IMR-90 (cell line): Measurements from ENCODE around the gene BLTP3B. TPM values are rescaled to one million over a fixed set of nuclear protein-coding genes. Genes with fewer than 3 reads are reported as not detected.

Experiments used
- ATAC-seq: fragments of 200-7000 bp; cut with Tn5 transposase; 2 replicates; pipeline ENCODE4 v1.9.1; 2020; ENCODE audit warnings: low read depth, mild to moderate bottlenecking, moderate library complexity
- BruUV-seq: library from RNA; stranded (reverse); fragments of 400-500 nt; replicated peaks from 2 replicates; lab custom pipeline; 2021; lab: Mats Ljungman, UMichigan
- CTCF ChIA-PET: fragments of 300-600 bp; formaldehyde crosslinking; extraction: SDS; loops from one replicate; lab custom pipeline; 2021; ENCODE audit warnings: antibody characterized with exemption; lab: Yijun Ruan, JAX
- POLR2A ChIA-PET: fragments of 300-600 bp; sonication (Branson Sonifier 250); formaldehyde crosslinking; loops from one replicate; lab custom pipeline; 2022; ENCODE audit warnings: antibody characterized with exemption; ENCODE audit not compliant: unreplicated experiment; lab: Charles Lee
- DNase-seq: peaks from one replicate; pipeline ENCODE4 v3.0.0; 2013
- H2AFZ ChIP-seq: replicated peaks from 2 replicates; pipeline ENCODE3; 2013; ENCODE audit warnings: low read length, mild to moderate bottlenecking; ENCODE audit not compliant: poor library complexity
- H2AK5ac ChIP-seq: 2 replicates; pipeline ENCODE4 v1.6.1; 2013; ENCODE audit warnings: low read depth, low read length, inconsistent platforms
- H2AK9ac ChIP-seq: replicated peaks from 2 replicates; pipeline ENCODE3; 2013; ENCODE audit warnings: mild to moderate bottlenecking, low read depth, low read length, moderate library complexity; ENCODE audit not compliant: poor library complexity
- H2BK120ac ChIP-seq: 2 replicates; pipeline ENCODE4 v1.6.1; 2013; ENCODE audit warnings: low read depth, low read length, inconsistent platforms
- H2BK15ac ChIP-seq: 3 replicates; pipeline ENCODE4 v1.6.1; 2013; ENCODE audit warnings: low read depth, low read length, inconsistent platforms
- H2BK20ac ChIP-seq: 2 replicates; pipeline ENCODE4 v1.6.1; 2013; ENCODE audit warnings: low read depth, mild to moderate bottlenecking, inconsistent platforms, low read length, moderate library complexity
- H2BK5ac ChIP-seq: 2 replicates; pipeline ENCODE4 v1.6.1; 2013; ENCODE audit warnings: mild to moderate bottlenecking, low read depth, low read length, inconsistent platforms; ENCODE audit not compliant: poor library complexity, severe bottlenecking
- H3K14ac ChIP-seq: replicated peaks from 2 replicates; pipeline ENCODE4 v1.6.1; 2013; ENCODE audit warnings: low read depth, low read length, inconsistent platforms
- H3K18ac ChIP-seq: 2 replicates; pipeline ENCODE4 v1.6.1; 2013; ENCODE audit warnings: low read depth, low read length, control low read depth
- H3K23ac ChIP-seq: 2 replicates; pipeline ENCODE4 v1.6.1; 2013; ENCODE audit warnings: low read depth, low read length, inconsistent platforms
- H3K27ac ChIP-seq: 2 replicates; pipeline ENCODE4 v1.5.1; 2013; ENCODE audit warnings: mild to moderate bottlenecking, control low read depth, low read length; ENCODE audit not compliant: insufficient read depth
- H3K27me3 ChIP-seq: 2 replicates; pipeline ENCODE4 v1.6.1; 2013; ENCODE audit warnings: low read length; ENCODE audit not compliant: control insufficient read depth, insufficient read depth
- H3K36me3 ChIP-seq: 2 replicates; pipeline ENCODE4 v1.6.1; 2013; ENCODE audit warnings: low read length, mixed read lengths; ENCODE audit not compliant: control insufficient read depth, insufficient read depth
- H3K4ac ChIP-seq: 2 replicates; pipeline ENCODE4 v1.6.1; 2013; ENCODE audit warnings: low read depth, low read length, inconsistent platforms
- H3K4me1 ChIP-seq: 2 replicates; pipeline ENCODE4 v1.6.1; 2013; ENCODE audit warnings: low read length, mixed read lengths; ENCODE audit not compliant: control insufficient read depth, insufficient read depth
- H3K4me2 ChIP-seq: 2 replicates; pipeline ENCODE4 v1.6.1; 2013; ENCODE audit warnings: low read depth, mild to moderate bottlenecking, control low read depth, low read length, moderate library complexity
- H3K4me3 ChIP-seq: 2 replicates; pipeline ENCODE4 v1.5.1; 2013; ENCODE audit warnings: low read depth, mild to moderate bottlenecking, control low read depth, low read length, moderate library complexity; ENCODE audit not compliant: insufficient read depth
- H3K56ac ChIP-seq: 2 replicates; pipeline ENCODE4 v1.6.1; 2013; ENCODE audit warnings: low read length, inconsistent platforms; ENCODE audit not compliant: insufficient read depth; ENCODE audit errors: extremely low read depth
- H3K79me1 ChIP-seq, 2 experiments: 2 replicates each; pipeline ENCODE4 v1.6.1; 2013; ENCODE audit warnings: low read length in 2 of 2, inconsistent platforms in 1 of 2, low read depth in 1 of 2
- H3K9ac ChIP-seq: 2 replicates; pipeline ENCODE4 v1.6.1; 2013; ENCODE audit warnings: low read depth, low read length, control low read depth
- H3K9me1 ChIP-seq: 2 replicates; pipeline ENCODE4 v1.6.1; 2013; ENCODE audit warnings: low read length, inconsistent platforms; ENCODE audit not compliant: insufficient read depth
- H3K9me3 ChIP-seq: 2 replicates; pipeline ENCODE4 v1.6.1; 2013; ENCODE audit warnings: low read length; ENCODE audit not compliant: control insufficient read depth, insufficient read depth
- H4K20me1 ChIP-seq: 2 replicates; pipeline ENCODE4 v1.6.1; 2013; ENCODE audit warnings: low read length, inconsistent platforms; ENCODE audit not compliant: insufficient read depth
- H4K5ac ChIP-seq: 2 replicates; pipeline ENCODE4 v1.6.1; 2013; ENCODE audit warnings: mild to moderate bottlenecking, low read depth, low read length, control low read depth
- H4K8ac ChIP-seq, 2 experiments: 2 replicates each; pipeline ENCODE4 v1.6.1; 2013; ENCODE audit warnings: low read depth in 2 of 2, low read length in 2 of 2, control low read depth in 1 of 2, inconsistent platforms in 1 of 2
- H4K91ac ChIP-seq: 2 replicates; pipeline ENCODE4 v1.6.1; 2013; ENCODE audit warnings: low read depth, low read length, inconsistent platforms; ENCODE audit not compliant: insufficient read depth
- BHLHE40 ChIP-seq: fragments of 150-350 bp; IDR thresholded peaks from 2 replicates; pipeline ENCODE4 v1.6.1; 2016; ENCODE audit warnings: mild to moderate bottlenecking, low read depth, low read length
- CEBPB ChIP-seq: IDR thresholded peaks from 2 replicates; pipeline ENCODE4 v1.6.1; 2012; ENCODE audit warnings: low read depth, low read length, improper control_type of control experiment
- CHD1 ChIP-seq: IDR thresholded peaks from 2 replicates; pipeline ENCODE4 v1.6.1; 2012; ENCODE audit warnings: low read depth, low read length, improper control_type of control experiment
- FOS ChIP-seq: fragments of 150-350 bp; IDR thresholded peaks from 2 replicates; pipeline ENCODE4 v1.6.1; 2016; ENCODE audit warnings: low read depth, low read length
- MAFK ChIP-seq: IDR thresholded peaks from 2 replicates; pipeline ENCODE4 v1.6.1; 2012; ENCODE audit warnings: low read depth, low read length, improper control_type of control experiment
- MAZ ChIP-seq: IDR thresholded peaks from 2 replicates; pipeline ENCODE4 v1.6.1; 2012; ENCODE audit warnings: low read depth, mild to moderate bottlenecking, low read length, improper control_type of control experiment, moderate library complexity, borderline replicate concordance
- MXI1 ChIP-seq: IDR thresholded peaks from 2 replicates; pipeline ENCODE4 v1.6.1; 2012; ENCODE audit warnings: low read depth, mild to moderate bottlenecking, low read length, moderate library complexity, borderline replicate concordance
- NFE2L2 ChIP-seq: fragments of 150-350 bp; IDR thresholded peaks from 2 replicates; pipeline ENCODE4 v1.6.1; 2016; ENCODE audit warnings: low read depth, mild to moderate bottlenecking, low read length
- POLR2A ChIP-seq: IDR thresholded peaks from 2 replicates; pipeline ENCODE4 v1.6.1; 2012; ENCODE audit warnings: mild to moderate bottlenecking, low read depth, low read length
- RAD21 ChIP-seq: IDR thresholded peaks from 2 replicates; pipeline ENCODE4 v1.6.1; 2012; ENCODE audit warnings: low read length, improper control_type of control experiment
- RCOR1 ChIP-seq: IDR thresholded peaks from 2 replicates; pipeline ENCODE4 v1.6.1; 2012; ENCODE audit warnings: mild to moderate bottlenecking, low read length, improper control_type of control experiment; ENCODE audit not compliant: insufficient replicate concordance
- RFX5 ChIP-seq: IDR thresholded peaks from 2 replicates; pipeline ENCODE4 v1.8.0; 2012; ENCODE audit warnings: low read depth, mild to moderate bottlenecking, low read length, moderate library complexity
- SMC3 ChIP-seq: fragments of 150-350 bp; IDR thresholded peaks from 2 replicates; pipeline ENCODE4 v1.6.1; 2016; ENCODE audit warnings: low read depth, mild to moderate bottlenecking, antibody characterized with exemption, low read length, moderate library complexity
- USF2 ChIP-seq: fragments of 150-350 bp; IDR thresholded peaks from 2 replicates; pipeline ENCODE4 v1.6.1; 2017; ENCODE audit warnings: mild to moderate bottlenecking, antibody characterized with exemption, low read length, low read depth
- dilution Hi-C: fragments of 300-500 bp; cut with HindIII; formaldehyde crosslinking; loops from one replicate; pipeline ENCODE4 v1.14.3; 2018; ENCODE audit warnings: low sequenced_read_pairs; ENCODE audit not compliant: unreplicated experiment
- in situ Hi-C: fragments of 300-500 bp; cut with MboI; formaldehyde crosslinking; loops from 3 replicates; pipeline ENCODE4 v1.14.3; 2019; ENCODE audit warnings: low sequenced_read_pairs, inconsistent platforms, mixed read lengths
- intact Hi-C: fragments of 100-400 bp; cut with micrococcal nuclease; formaldehyde crosslinking; loops from 2 replicates; pipeline ENCODE4 v1.10.0; 2022
- polyA plus RNA-seq, 3 experiments: library from polyadenylated mRNA; depleted of rRNA; stranded (reverse); fragments of >200 nt; gene quantifications; 2 replicates each; pipeline ENCODE4 v1.2.3, GENCODE V29; 2012; ENCODE audit warnings: low replicate concordance in 1 of 3
- total RNA-seq: library from RNA; depleted of rRNA; stranded (reverse); fragments of >200 nt; gene quantifications from 2 replicates; pipeline ENCODE4 v1.2.3, GENCODE V29; 2012
- TF ChIP-seq, protein P1 (sequence below): fragments of 150-350 bp; IDR thresholded peaks from 2 replicates; pipeline ENCODE4 v1.6.1; 2016; ENCODE audit warnings: low read depth, mild to moderate bottlenecking, low read length, moderate library complexity, borderline replicate concordance
- TF ChIP-seq, protein P2 (sequence below): conservative IDR thresholded peaks from 2 replicates; pipeline ENCODE4 v1.5.1; 2012; ENCODE audit warnings: mild to moderate bottlenecking, low read depth, low read length, improper control_type of control experiment

BLTP3B gene
- total and polyA plus RNA-seq, 2 of the 4 experiments (the other 2 are of a cell fraction): 8.9 to 38.7 TPM

GRCh38 chr12:100174495-100174894 is 31.8 kb upstream of the BLTP3B start:
- Histone ChIP-seq H3K9me3 (no peaks in the 10 kb centered on the region), H3K4me2 (no peak overlapping the region), H3K14ac (no peak overlapping the region), H2AK9ac (no peak overlapping the region), H3K18ac (no peak overlapping the region), H3K4me3 (no peak overlapping the region), H2BK5ac (no peak overlapping the region), H4K8ac (no peak overlapping the region), H3K79me1 (no peaks in the 10 kb centered on the region), H3K9ac (no peak overlapping the region), H2BK15ac (no peak overlapping the region), H3K56ac (no peak overlapping the region), H2AK5ac (no peak overlapping the region), H3K9me1 (no peaks in the 10 kb centered on the region), H4K20me1 (no peaks in the 10 kb centered on the region), H3K27me3 (no peaks in the 10 kb centered on the region), H4K91ac (no peak overlapping the region), H3K27ac (no peak overlapping the region), H2BK20ac (no peak overlapping the region), H3K4ac (no peak overlapping the region), H2BK120ac (no peak overlapping the region), H4K5ac (no peak overlapping the region), H3K23ac (no peak overlapping the region), H3K4me1 (no peaks in the 10 kb centered on the region), H2AFZ (no peak overlapping the region), H3K36me3 (no peaks in the 10 kb centered on the region)
- TF ChIP-seq NFE2L2 (no peak), RFX5 (no peak), POLR2A (no peak), RCOR1 (no peak), FOS (no peak), CEBPB (no peak), MAZ (no peak), SMC3 (no peak), RAD21 (no peak), MAFK (no peak), MXI1 (no peak), USF2 (no peak), CHD1 (no peak), BHLHE40 (no peak)
- TF ChIP-seq, protein P1, sequence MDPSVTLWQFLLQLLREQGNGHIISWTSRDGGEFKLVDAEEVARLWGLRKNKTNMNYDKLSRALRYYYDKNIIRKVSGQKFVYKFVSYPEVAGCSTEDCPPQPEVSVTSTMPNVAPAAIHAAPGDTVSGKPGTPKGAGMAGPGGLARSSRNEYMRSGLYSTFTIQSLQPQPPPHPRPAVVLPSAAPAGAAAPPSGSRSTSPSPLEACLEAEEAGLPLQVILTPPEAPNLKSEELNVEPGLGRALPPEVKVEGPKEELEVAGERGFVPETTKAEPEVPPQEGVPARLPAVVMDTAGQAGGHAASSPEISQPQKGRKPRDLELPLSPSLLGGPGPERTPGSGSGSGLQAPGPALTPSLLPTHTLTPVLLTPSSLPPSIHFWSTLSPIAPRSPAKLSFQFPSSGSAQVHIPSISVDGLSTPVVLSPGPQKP: no peak
- TF ChIP-seq, protein P2, sequence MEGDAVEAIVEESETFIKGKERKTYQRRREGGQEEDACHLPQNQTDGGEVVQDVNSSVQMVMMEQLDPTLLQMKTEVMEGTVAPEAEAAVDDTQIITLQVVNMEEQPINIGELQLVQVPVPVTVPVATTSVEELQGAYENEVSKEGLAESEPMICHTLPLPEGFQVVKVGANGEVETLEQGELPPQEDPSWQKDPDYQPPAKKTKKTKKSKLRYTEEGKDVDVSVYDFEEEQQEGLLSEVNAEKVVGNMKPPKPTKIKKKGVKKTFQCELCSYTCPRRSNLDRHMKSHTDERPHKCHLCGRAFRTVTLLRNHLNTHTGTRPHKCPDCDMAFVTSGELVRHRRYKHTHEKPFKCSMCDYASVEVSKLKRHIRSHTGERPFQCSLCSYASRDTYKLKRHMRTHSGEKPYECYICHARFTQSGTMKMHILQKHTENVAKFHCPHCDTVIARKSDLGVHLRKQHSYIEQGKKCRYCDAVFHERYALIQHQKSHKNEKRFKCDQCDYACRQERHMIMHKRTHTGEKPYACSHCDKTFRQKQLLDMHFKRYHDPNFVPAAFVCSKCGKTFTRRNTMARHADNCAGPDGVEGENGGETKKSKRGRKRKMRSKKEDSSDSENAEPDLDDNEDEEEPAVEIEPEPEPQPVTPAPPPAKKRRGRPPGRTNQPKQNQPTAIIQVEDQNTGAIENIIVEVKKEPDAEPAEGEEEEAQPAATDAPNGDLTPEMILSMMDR: no peak
- ATAC-seq (no peak), DNase-seq (no peak)
- dilution Hi-C loops: no loop called here
- CTCF ChIA-PET: interaction anchor here (1.0 to 1.7 kb wide), 2 partner anchors 10 to 11 kb away, joined by 3 to 4 read pairs; no protein-coding TSS in a partner anchor
- intact Hi-C loops: no loop called here
- no TSS peak for BruUV-seq
- in situ Hi-C loops: no loop called here
- POLR2A ChIA-PET: no interaction called here
